Epidermal melanocyte (primary cell): ENCODE measurements around the gene CASKIN2.
A peak's percentile ranks its signal among the peaks of the same experiment; 100 is the strongest.
"Not testable (repeated sequence)": the region's sequence is repeated elsewhere in the genome, so short reads cannot be mapped to it uniquely, and the experiment has no call there.

Source experiments
- DNase-seq: peaks from one replicate; pipeline ENCODE4 v3.0.0; 2011; ENCODE audit warnings: low spot score; ENCODE audit not compliant: insufficient read length

Gene CASKIN2

DNA sequence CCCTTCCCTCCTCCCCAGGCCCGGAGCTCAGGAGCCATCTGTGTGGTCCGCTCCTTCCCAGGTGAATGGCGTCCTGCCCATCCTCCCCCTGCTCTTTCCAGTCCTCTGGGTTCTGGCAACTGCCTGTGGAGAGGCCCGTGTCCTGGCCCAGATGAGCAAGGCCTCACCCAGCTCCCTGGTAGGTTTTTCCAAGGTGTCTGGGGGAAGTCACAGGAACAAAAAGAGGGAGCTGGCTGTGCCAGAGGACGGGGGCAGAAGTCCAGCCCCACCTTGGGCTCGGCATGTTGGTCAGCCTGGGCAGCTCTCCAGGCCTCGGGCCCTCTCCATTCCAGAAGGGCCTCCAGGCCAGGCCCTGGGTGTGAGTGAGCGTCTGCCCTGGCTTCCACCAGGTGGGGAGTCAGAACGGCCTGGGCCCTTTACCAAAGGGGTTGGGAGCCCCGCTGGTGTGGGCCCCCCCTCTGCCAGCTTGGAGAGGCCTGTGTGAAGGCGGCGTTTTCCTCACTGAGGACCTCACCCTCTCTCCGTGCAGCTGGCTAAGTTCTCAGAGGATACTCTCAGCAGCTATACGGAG is 25.1 kb downstream of the CASKIN2 start:
- DNase-seq: no peak

DNA sequence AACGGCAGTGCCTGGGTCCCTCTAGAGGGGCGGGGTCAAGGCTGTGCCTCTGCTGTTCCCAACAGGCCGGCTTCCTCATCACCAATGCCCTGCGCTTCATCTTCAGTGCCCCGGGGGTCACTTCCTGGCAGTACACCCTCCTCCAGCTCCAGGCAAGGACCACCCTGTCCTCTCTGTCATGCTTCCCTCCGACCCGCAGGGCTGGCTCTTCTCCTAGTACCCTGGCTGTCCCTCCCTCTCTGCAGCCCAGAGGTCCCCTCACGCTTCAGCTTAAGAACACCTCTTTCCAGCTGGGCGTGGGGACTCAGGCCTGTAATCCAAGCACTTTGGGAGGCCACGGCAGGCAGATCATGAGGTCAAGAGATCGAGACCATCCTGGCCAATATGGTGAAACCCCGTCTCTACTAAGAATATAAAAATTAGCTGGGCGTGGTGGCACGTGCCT is 25.8 kb downstream of the CASKIN2 start:
- DNase-seq: no peak

GRCh38 chr17:75488693-75489510 is 26.4 kb downstream of the CASKIN2 start:
- no peak for DNase-seq

- DNase-seq: no peak
Observed at GRCh38 chr17:75487351-75488070, 27.8 kb downstream of the CASKIN2 start.

DNA sequence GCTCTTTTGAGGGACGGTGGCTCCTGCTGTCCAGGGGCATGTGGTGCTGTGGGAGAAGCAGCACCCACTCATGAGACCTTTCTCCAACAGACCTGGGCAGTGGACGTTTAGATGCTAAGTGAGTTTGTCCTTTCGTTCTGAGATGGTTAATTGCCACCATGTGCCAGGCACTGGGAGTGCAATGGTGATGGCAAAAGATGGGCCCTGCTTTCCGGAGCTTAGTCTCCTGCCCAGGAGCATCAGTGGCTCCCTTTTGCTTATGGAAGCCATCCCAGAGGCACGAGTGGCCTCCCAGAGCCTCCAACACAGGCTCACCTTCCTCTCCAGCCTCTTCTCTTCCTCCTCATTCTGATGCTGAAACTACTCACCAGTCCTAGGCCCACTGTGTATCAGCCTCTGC is 28.4 kb downstream of the CASKIN2 start:
- no peak for DNase-seq

DNA sequence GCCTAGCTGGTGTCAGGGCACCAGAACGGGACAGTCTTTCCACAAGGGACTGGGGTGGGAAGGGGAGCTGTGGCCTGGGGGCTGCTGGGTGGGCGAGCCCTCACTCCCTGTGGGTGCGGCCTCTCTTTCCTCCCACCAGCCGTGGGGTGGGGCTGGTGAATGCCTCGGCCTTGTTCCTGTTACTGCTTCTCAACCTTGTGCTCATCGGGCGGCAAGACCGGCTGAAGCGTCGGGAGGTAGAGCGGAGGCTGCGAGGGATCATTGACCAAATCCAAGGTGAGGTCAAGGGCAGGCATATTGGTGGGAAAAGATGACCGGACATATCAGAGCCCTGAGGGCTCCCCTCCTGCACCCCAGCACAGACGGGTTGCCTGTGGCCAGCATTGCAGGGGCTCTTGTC is 29.2 kb downstream of the CASKIN2 start:
- no peak for DNase-seq

DNA sequence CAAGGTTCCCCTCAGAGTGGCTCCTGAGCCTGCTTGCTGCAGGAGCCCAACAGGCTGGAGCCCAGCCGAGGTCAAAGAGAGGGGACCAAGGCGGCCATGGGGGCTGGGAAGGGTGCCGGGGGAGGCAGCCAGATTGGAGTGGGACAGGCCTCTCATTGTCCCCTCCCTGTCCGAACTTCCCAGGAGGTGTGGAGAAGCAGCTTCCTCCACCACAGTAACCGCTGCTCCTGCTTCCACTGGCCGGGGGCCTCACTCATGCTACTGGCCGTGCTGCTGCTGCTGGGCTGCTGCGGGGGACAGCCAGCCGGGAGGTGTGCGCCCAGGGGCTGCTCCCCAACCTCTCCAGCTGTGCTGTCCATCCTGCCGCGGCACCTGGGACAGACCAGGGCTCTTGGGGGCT is 29.6 kb downstream of the CASKIN2 start:
- DNase-seq: no peak

DNA sequence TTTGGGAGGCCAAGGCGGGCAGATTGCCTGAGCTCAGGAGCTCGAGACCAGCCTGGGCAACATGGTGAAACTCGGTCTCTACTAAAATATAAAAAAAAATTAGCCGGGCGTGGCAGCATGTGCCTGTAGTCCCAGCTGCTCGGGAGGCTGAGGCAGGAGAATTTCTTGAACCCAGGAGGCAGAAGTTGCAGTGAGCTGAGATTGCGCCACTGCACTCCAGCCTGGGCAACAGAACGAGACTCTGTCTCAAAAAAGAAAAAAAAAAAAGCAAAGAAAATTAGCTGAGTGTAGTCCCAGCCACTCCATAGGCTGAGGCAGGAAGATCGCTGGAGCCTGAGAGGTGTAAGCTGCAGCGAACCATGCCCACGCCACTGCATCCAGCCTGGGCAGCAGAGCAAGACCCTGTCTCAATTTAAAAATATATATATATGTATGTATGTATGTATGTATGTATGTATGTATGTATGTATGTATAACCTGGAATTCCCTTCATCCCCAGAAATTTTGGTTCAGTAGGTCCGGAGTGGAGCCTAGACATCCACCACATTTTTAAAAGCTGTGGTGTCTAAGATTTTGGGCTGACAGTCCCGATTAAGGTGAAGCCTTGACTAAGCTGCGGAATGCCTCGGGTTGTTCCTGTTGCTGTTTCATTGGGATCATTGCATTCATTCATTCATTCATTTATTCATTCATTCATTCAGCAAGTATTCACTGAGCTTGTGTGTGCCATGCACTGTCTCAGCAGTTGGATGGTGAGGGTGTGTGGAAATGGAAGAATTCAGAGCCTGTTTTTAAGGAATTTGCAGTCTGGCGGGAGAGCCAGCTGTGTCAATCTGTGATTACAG is 33.0 kb downstream of the CASKIN2 start:
- DNase-seq: no peak

DNA sequence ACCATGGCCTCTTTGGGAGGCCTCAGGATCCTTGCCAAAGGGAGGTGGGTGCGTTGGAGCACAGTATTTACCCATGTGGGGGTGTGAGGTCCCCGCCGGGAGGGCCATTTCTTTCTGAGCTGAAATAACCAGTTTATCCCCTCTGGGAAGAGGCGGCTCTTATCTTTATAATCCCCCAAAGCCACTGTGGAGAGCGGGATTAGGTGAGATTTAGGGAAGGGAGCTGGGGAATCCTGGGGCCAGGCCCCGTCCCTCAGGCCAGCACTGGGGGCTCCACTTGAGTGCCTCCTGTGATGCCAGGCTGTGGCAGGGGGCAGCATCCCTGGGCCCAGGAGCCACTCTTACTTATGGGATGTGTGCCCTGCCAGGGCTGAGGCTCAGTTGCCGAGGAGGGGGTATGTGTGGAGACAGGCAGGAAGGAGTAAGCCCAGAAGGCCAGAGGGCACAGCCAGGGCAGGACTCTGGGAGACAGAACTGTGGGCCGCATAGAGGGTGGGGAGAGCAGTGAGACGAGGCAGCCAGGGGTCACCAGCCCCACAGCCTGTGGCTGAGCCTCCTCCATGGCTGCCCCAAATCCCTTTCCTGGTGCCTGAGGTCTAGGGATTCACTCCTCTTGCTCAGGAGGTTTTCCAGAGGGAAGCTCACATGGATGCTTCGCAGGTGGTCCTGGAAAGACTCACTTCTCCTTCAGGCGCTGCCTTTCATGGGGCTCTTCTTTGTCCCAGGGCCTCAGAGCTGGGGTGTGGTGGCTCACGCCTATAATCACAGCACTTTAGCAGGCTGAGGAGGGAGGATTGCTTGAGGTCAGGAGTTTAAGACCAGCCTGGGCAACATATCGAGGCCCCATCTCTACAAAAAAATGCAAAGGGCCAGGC is 33.9 kb downstream of the CASKIN2 start:
- DNase-seq: no peak

- DNase-seq: no peak
Observed at GRCh38 chr17:75480281-75480680, 35.1 kb downstream of the CASKIN2 start.

DNA sequence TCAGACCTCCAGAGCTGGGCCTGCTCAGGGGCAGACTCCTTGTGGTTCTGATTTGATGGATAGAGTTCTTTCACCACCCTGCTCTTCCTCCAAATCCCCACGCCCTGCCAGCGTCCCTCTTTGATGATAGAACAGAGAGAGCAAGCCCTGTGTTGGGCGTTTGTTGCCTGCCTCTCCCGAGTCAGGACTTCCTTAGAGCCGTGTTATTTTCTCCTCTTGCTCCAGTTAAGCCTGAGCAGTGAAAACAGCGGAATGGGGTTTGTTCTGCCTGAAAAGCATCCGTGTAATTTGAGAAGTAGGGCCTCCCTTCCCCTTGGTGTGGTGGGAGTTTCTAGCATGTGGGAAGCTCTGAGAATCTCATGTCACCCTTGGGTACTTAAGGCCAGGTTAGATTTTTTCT is 36.8 kb downstream of the CASKIN2 start:
- DNase-seq: no peak

DNA sequence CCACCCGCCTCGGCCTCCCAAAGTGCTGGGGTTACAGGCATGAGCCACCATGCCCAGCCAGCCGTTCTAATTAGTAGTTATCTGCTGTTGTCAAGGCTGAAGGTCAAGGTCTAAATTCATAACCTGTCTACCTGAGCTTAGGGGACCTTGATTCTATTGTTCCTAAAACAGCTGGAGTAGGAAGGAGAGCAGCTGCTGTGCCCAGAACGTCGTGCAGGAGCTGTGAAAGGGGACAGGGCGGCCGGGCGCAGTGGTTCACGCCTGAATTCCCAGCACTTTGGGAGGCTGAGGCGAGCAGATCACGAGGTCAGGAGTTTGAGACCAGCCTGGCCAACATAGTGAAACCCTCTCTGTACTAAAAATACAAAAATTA is 37.9 kb downstream of the CASKIN2 start:
- DNase-seq: not testable (repeated sequence)

DNA sequence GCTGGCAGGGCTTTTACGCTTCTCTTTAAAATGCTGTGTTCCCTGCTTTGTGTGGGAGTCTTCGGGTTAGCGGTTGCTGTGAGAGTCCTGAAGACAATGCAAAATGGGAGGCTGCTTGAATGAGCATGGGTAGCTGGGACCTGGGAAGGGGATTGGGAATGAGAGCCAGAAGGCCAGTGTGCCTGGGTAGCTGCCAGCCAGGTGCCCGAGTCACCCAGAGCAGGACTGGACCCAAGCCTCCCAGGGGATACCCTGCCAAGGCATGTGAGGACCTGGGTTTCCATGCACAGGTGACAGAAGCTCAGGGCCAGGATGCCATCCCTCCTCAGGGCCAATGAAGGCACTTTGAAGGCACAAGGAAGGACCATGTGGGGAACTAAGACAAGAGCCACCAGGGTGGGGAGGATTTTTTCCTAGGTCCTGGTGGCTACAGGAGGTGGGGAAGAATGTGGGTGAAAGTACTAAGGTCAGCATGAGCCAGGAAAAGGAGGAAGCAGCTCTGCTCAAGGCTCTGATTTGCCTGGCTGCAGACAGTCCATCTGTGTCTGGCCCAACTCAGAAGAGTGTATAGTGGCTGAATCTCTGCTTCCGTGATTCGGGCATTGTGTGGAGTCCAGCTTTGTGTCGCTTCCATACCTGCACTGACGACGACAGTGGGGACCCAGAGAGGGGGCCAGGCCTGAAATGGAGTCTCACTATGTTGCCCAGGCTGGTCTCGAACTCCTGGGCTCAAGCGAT is 38.4 kb downstream of the CASKIN2 start:
- DNase-seq: no peak

GRCh38 chr17:75476271-75476671 is 39.1 kb downstream of the CASKIN2 start:
- peak; percentile 68 for DNase-seq

GRCh38 chr17:75475851-75476250 is 39.5 kb downstream of the CASKIN2 start:
- no peak for DNase-seq

DNA sequence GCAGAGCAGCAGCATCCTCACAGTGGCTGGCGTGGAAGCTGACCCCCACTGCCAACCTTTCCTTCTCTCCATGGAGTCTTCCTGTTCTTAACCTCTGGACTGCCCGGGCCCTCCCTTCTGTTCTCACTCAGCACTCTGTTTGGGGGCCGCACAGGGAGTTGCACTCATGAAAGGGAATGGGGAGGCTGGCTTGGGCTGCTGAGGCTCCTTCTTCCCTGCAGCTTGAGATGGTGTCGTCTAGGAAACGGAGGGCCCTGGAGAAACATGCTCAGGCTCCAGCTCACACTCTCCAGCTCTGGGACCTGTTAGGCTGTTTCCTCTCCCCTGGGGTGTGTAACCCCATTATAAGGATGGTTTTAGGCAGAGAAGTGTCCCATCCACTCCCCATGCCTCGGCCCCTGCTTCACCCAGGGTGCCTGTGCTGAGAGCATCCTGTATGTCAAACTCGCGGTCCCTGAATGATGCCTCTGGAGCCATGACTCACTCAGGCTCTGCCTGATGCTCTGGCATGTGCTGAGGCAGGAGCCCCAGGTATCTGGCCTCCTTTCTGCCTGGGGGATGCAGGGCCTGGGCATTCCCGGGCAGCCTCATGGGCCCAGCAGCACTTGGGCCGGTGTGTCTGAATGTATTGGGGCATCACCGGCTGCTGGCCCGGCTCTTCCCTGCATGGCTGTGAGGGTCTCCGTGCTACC is 40.0 kb downstream of the CASKIN2 start:
- no peak for DNase-seq

DNA sequence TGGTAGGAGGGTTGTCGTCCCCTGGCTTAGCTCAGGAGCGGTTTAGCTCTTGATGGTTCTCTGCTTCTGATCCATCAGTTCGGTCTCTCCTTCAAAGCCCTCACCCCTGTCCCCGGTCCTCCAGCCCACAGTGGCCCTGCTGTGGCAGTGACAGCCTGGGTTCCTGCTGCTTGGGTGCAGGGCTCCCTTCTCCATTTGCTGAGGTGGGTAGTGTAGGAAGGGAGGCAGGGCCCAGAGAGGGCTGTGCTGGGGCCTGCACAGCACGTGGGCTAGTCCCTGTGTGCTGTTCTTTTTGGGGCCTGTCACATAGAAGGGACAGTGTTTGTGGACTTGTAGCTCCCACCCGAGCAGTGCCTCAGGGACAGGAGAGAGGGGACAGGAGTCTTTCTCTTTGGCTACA is 40.6 kb downstream of the CASKIN2 start:
- DNase-seq: no peak

DNA sequence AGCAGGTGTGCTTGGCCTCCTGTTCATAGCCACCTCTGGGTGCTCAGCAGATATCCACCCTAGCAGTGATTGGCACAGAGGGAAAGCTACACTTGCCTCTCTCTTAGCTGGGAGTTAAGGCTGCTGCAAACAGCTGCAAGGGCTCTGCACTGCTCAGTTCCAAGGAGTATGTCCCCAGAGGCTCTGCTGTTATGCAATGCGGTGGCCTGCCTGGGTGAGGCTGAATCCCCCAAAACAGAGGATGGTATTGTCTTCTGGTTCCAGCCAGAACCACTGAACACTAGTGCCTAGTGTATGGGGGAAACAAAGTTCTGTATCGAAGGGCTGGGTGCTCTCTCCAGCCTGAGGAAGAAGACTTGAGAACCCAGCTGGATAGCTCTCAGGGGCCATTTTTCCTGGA is 42.1 kb downstream of the CASKIN2 start:
- no peak for DNase-seq

DNA sequence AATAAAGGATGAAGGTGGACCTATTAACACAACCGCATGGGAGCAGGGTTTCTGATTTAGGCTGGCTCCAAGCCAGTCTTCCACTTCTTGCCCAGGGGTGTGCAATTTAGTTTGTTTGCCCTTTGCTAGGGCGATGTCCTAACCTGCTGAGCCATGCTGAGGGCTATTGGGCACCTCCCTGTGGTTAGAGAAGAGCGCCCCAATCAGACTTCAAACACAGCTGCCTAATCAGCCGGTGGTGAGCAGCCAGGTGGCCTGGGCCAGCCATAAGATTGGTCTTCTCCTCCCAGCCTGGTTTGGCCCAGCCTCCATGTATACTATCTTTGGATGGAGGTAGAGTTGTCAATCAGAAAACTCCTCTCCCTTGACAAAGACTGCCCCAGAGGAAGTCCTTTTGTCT is 43.2 kb downstream of the CASKIN2 start:
- DNase-seq: no peak
